Activated CD8-positive, alpha-beta memory T cell treated with anti-CD3 and anti-CD28 coated beads for 4 hours (primary cell): ENCODE data around the gene PRKCSH.
"Not testable (repeated sequence)": the region's sequence is repeated elsewhere in the genome, so short reads cannot be mapped to it uniquely, and the experiment has no call there.

Experiments
- DNase-seq, 2 donors: peaks; one replicate each; pipeline ENCODE4 v3.0.0-alpha.2; 2020; ENCODE audit warnings: low read depth in 2 of 2

Gene PRKCSH

GRCh38 chr19:11450570-11451326, 15.3 kb downstream of the PRKCSH start:
- no peak for DNase-seq

- no peak for DNase-seq
Measured at GRCh38 chr19:11451327-11451870, 16.0 kb downstream of the PRKCSH start.

GRCh38 chr19:11451871-11452619, 16.6 kb downstream of the PRKCSH start:
- no peak for DNase-seq

- no peak for DNase-seq
Measured at GRCh38 chr19:11452620-11453310, 17.3 kb downstream of the PRKCSH start.

- no peak for DNase-seq
Measured at GRCh38 chr19:11453468-11454341, 18.3 kb downstream of the PRKCSH start.

GRCh38 chr19:11455233-11455554, 19.8 kb downstream of the PRKCSH start:
- not testable (repeated sequence) for DNase-seq

- DNase-seq, result no peak
Measured at GRCh38 chr19:11456659-11457058, 21.2 kb downstream of the PRKCSH start.

GRCh38 chr19:11457115-11457514, 21.7 kb downstream of the PRKCSH start:
- DNase-seq, result no peak

GRCh38 chr19:11457831-11458230, 22.4 kb downstream of the PRKCSH start:
- DNase-seq, result no peak

GRCh38 chr19:11458236-11458900, 22.9 kb downstream of the PRKCSH start:
- DNase-seq, result no peak

GRCh38 chr19:11458912-11459311, 23.5 kb downstream of the PRKCSH start:
- DNase-seq, result not testable (repeated sequence)

- DNase-seq, result no peak
Measured at GRCh38 chr19:11460207-11460606, 24.8 kb downstream of the PRKCSH start.

GRCh38 chr19:11461453-11461852, 26.0 kb downstream of the PRKCSH start:
- DNase-seq, result no peak

- DNase-seq, result no peak
Measured at GRCh38 chr19:11463391-11463790, 28.0 kb downstream of the PRKCSH start.

GRCh38 chr19:11464333-11465265, 29.2 kb downstream of the PRKCSH start:
- no peak for DNase-seq

GRCh38 chr19:11465600-11465999, 30.2 kb downstream of the PRKCSH start:
- no peak for DNase-seq

GRCh38 chr19:11468266-11468845, 32.9 kb downstream of the PRKCSH start:
- not testable (repeated sequence) for DNase-seq

GRCh38 chr19:11473725-11474124, 38.3 kb downstream of the PRKCSH start:
- no peak for DNase-seq

- not testable (repeated sequence) for DNase-seq
Measured at GRCh38 chr19:11475343-11475742, 39.9 kb downstream of the PRKCSH start.
